Heart right ventricle (tissue), 16 donors: ENCODE results near the gene SPANXN1. TPM values are rescaled to one million over a fixed set of nuclear protein-coding genes. Genes with fewer than 3 reads are reported as not detected.
A peak's percentile ranks its signal among the peaks of the same experiment; 100 is the strongest.
"Not testable (repeated sequence)": the region's sequence is repeated elsewhere in the genome, so short reads cannot be mapped to it uniquely, and the experiment has no call there.

Experiments used
- ATAC-seq, 8 donors: fragments of 200-7000 bp; cut with Tn5 transposase; one replicate each; pipeline ENCODE4 v1.9.1; 2020; ENCODE audit warnings: mild to moderate bottlenecking in 8 of 8, moderate library complexity in 8 of 8, moderate number of reproducible peaks in 1 of 8
- DNase-seq, 2 donors: peaks; one replicate each; pipeline ENCODE4 v3.0.0-alpha.2; 2020
- H3K27ac ChIP-seq, 10 donors: fragments of 200-600 bp; sonication (generic) in 2 of 10; one replicate each; pipeline versions ENCODE4 v1.5.0 to v1.8.0; 2020 to 2022; ENCODE audit warnings: mild to moderate bottlenecking in 3 of 10
- H3K27me3 ChIP-seq, 7 donors: fragments of 200-600 bp; one replicate each; pipeline ENCODE4 v1.8.0; 2021 to 2022; ENCODE audit warnings: mild to moderate bottlenecking in 2 of 7
- H3K36me3 ChIP-seq, 9 donors: fragments of 200-600 bp; sonication (generic) in 1 of 9; one replicate each; pipeline versions ENCODE4 v1.5.0 to v1.8.0; 2020 to 2022; ENCODE audit warnings: mild to moderate bottlenecking in 2 of 9
- H3K4me1 ChIP-seq, 9 donors: fragments of 200-600 bp; sonication (generic) in 1 of 9; one replicate each; pipeline versions ENCODE4 v1.5.0 to v1.8.0; 2020 to 2022; ENCODE audit warnings: mild to moderate bottlenecking in 4 of 9
- H3K4me3 ChIP-seq, 10 donors: fragments of 200-600 bp; sonication (generic) in 2 of 10; one replicate each; pipeline versions ENCODE4 v1.5.0 to v1.8.0; 2020 to 2022; ENCODE audit warnings: mild to moderate bottlenecking in 7 of 10, moderate library complexity in 2 of 10
- H3K9me3 ChIP-seq, 11 donors: fragments of 200-600 bp in 10 of 11; sonication (generic) in 2 of 11; one replicate each; pipeline versions ENCODE4 v1.5.0 to v1.8.0; 2013 to 2022; ENCODE audit warnings: mild to moderate bottlenecking in 2 of 11, control low read depth in 1 of 11, moderate library complexity in 1 of 11
- WGBS, 2 donors: extraction: QIAGEN DNeasy Blood & Tissue Kit; methylation state at CpG; one replicate each; pipeline ENCODE4 v1.1.7; 2013; ENCODE audit warnings: inconsistent platforms in 1 of 2; 5-methylcytosine and 5-hydroxymethylcytosine counted together
- intact Hi-C, 10 donors: fragments of 100-400 bp; cut with DNase I; formaldehyde crosslinking; loops; one replicate each; pipeline versions ENCODE4 v1.11.1 to v1.14.2; 2022
- long read RNA-seq, 3 donors: library from polyadenylated mRNA; unstranded; transcript quantifications; one replicate each; pipeline ENCODE4 v2.0.0, GENCODE V29; 2020 to 2021
- polyA plus RNA-seq, 2 donors: library from polyadenylated mRNA; stranded (reverse); fragments of 200-250 nt; gene quantifications; one replicate each; pipeline ENCODE4 v1.2.3, GENCODE V29; 2013
- total RNA-seq, 10 donors: library from RNA; stranded (reverse); fragmentation: NEBNext Ultra II Directional in 3 of 10; extraction: Animal tissue kit (Norgen Biotek cat#: 25700) in 3 of 10; gene quantifications; one replicate each; pipeline versions ENCODE4 v1.2.1 to v1.2.4, GENCODE V29; 2021 to 2023
- TF ChIP-seq, protein P1 (sequence below), 9 donors: fragments of 200-600 bp; sonication (generic) in 2 of 9; IDR thresholded peaks; one replicate each; pipeline versions ENCODE4 v1.5.0 to v1.8.0; 2021 to 2022; ENCODE audit warnings: antibody characterized with exemption in 9 of 9, mild to moderate bottlenecking in 5 of 9, moderate library complexity in 1 of 9
- donor health status: Arrhythmogenic right ventricular cardiomyopathy.
- donor health status: ischemic (EF 13 %, LVEDD 7.1; RV severe dilation, severe dysfunction).
- donor health status: healthy with polysubstance abuse.
- donor health status: DM: no; HTN: yes; CAD: no.
- donor health status: DM: no; HTN: no; CAD: no.
- donor health status: ischemic (EF 25% LVEDD 6.9; RV normal size, moderate dysfunction).
- donor health status: ischemic (EF 25% LVEDD 5.7; RV mildly dilated, moderate dysfunction).
- donor health status: healthy.
- donor health status: DM: yes; HTN: yes; CAD: no.
- donor health status: Ischemic cardiomyopathy.
- donor health status: ischemic (EF 35%, LVEDD 5.7; RV mildly dilated, moderate dysfunction).
- donor health status: nonischemic (EF 11% LVEDD 7.7; RV severe dilation, severe dysfunction).
- donor health status: DM: yes; HTN: yes; CAD: no.
- donor health status: PGD.
- donor health status: ischemic (EF 29% LVEDD 5.4; RV normal size, mild dysfunction).
- donor health status: nonischemic (EF 23%, LVEDD 6.1; RV moderate dilation, normal function).

Gene SPANXN1, protein sequence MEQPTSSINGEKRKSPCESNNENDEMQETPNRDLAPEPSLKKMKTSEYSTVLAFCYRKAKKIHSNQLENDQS
- not detected for total RNA-seq
- not detected for polyA plus RNA-seq
- long read RNA-seq, donor 1, result 0 reads
- long read RNA-seq, donor 2, result 0 reads
- long read RNA-seq, donor 3, result 0 reads

DNA sequence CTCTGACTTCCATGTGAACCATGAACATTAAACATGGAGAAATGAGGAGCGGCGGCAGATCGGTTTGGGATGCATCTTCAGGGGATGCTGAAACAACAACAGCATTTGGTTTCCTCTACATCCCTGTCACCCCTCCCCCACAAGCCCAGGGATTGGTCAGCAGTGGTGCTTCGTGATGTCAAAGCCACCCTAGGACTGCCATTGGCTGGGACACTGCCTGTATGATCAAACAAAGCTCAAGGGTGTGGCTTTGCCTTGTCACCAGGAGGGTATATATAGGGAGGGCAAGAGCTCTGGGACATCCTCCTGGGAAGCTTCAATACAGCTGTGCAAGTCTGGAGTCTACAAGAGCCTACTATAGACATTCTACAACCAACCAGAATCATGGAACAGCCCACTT is at the start of gene SPANXN1:
TSS of gene SPANXN1 (plus strand) at position 301 of the 400 bp plus-strand sequence. CDS start at position 385, 84 bp downstream.
- 0 to 90% methylated on average over 1 to 4 of the region's 4 CpGs for WGBS, 2 donors
- DNase-seq, H3K4me3 ChIP-seq, H3K9me3 ChIP-seq, intact Hi-C loops, H3K27ac ChIP-seq, H3K27me3 ChIP-seq, H3K4me1 ChIP-seq, H3K36me3 ChIP-seq, ATAC-seq: not testable (repeated sequence)

DNA sequence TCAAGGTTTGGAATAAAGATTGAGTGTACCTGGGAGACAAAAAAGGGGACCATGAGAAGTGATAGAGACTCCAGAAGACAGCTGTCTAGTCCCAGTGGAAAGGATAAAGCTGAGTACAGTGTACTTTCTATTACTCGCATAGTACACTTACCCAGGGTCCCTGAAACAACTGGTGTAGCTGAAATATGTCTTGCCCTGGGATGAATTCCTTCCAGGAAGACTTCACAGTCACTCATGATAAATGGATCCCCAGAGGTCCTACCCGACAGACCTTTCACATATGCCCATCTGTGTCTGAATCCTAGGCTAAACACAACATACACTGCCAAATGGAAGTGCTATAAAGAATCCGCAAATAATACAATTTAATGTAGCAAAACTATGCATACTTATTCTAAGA is 48.2 kb upstream of the SPANXN1 start:
- ATAC-seq, result no peak

DNA sequence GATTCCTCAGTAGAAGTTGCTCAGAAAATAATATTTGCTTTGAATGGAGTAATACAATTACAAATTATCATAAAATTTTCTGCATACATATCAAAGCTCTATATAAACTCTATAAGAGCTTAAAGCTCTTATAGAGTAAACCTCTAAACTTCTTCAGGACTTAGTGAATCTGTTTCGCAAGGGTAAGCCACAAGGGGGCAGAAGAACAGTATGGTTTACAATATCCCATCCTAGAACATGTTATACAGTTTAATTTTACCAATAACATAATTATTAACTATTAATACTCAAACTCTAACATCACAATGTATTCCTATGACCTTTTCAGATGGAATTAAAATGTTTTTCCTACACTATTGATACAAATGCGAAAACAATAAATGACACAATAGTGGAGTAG is 33.8 kb upstream of the SPANXN1 start:
- Histone ChIP-seq H3K4me1 (no peaks in the 10 kb centered on the region), H3K4me3 (no peak overlapping the region), H3K27me3 (no peaks in the 10 kb centered on the region), H3K36me3 (no peaks in the 10 kb centered on the region), H3K27ac (no peak overlapping the region), H3K9me3 (peaks cover 0 to 4% (median 0%) of the 10 kb centered on the region in 11 donors)
- intact Hi-C loops, result no loop called here
- 64 to 66% methylated on average over 2 of the region's 2 CpGs for WGBS, 2 donors
- no peak for DNase-seq
- TF ChIP-seq, protein P1, sequence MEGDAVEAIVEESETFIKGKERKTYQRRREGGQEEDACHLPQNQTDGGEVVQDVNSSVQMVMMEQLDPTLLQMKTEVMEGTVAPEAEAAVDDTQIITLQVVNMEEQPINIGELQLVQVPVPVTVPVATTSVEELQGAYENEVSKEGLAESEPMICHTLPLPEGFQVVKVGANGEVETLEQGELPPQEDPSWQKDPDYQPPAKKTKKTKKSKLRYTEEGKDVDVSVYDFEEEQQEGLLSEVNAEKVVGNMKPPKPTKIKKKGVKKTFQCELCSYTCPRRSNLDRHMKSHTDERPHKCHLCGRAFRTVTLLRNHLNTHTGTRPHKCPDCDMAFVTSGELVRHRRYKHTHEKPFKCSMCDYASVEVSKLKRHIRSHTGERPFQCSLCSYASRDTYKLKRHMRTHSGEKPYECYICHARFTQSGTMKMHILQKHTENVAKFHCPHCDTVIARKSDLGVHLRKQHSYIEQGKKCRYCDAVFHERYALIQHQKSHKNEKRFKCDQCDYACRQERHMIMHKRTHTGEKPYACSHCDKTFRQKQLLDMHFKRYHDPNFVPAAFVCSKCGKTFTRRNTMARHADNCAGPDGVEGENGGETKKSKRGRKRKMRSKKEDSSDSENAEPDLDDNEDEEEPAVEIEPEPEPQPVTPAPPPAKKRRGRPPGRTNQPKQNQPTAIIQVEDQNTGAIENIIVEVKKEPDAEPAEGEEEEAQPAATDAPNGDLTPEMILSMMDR (IDR thresholded peaks at IDR 0.05), result peak in 4 of 9 donors; percentile 10 to 51 (median 20)
- ATAC-seq, result no peak

More for the DNA sequence above, 48.2 kb upstream of the SPANXN1 start:
- 86 to 88% methylated on average over 3 of the region's 3 CpGs for WGBS, 2 donors
- TF ChIP-seq, protein P1 (IDR thresholded peaks at IDR 0.05), result no peak
- Histone ChIP-seq H3K9me3 (no peaks in the 10 kb centered on the region), H3K27me3 (no peaks in the 10 kb centered on the region), H3K36me3 (no peaks in the 10 kb centered on the region), H3K4me3 (no peak overlapping the region), H3K4me1 (no peaks in the 10 kb centered on the region), H3K27ac (no peak overlapping the region)
- intact Hi-C loops, result loop anchor here in 2 of 10 donors (10.0 kb wide), 1 partner anchor 1534 kb away; no protein-coding TSS in a partner anchor
- DNase-seq, result no peak

DNA sequence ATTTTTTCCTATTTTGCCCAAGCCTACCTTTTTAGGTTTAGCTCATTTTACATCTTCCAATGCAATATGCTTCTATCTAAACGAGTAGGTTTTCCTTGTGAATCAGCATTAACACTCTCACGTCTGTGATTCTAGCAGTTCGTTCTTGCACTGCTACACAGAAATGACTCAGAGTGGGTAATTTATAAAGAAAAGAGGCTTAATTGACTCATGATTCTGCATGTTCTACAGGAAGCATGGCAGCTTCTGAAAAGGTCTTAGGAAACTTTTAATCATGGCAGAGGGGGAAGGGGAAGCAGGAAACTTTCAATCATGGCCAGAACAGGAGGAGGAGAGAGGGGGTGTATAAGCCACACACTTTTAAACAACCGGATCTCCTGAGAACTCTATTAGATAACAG is 44.9 kb downstream of the SPANXN1 start:
- Histone ChIP-seq H3K36me3 (no peaks in the 10 kb centered on the region), H3K9me3 (no peaks in the 10 kb centered on the region), H3K4me1 (no peaks in the 10 kb centered on the region), H3K27ac (no peak overlapping the region), H3K27me3 (peaks cover 0 to 3% (median 0%) of the 10 kb centered on the region in 7 donors), H3K4me3 (no peak overlapping the region)
- no peak for ATAC-seq
- DNase-seq, result no peak
- intact Hi-C loops, result no loop called here
- 30 to 43% methylated on average over 4 of the region's 4 CpGs for WGBS, 2 donors
- TF ChIP-seq, protein P1 (IDR thresholded peaks at IDR 0.05), result no peak
